Kidney epithelial cell (primary cell): ENCODE data around the gene ARCN1. TPM values are rescaled to one million over a fixed set of nuclear protein-coding genes. Genes with fewer than 3 reads are reported as not detected.

Experiments
- DNase-seq: peaks from one replicate; pipeline ENCODE4 v3.0.0-alpha.2; 2010; ENCODE audit warnings: low read depth
- H3K27me3 ChIP-seq: 2 replicates; pipeline ENCODE4 v1.6.0; 2011; ENCODE audit warnings: low read length; ENCODE audit not compliant: control insufficient read depth, insufficient read depth
- H3K36me3 ChIP-seq: 2 replicates; pipeline ENCODE4 v1.5.1; 2011; ENCODE audit warnings: low read length; ENCODE audit not compliant: control insufficient read depth, insufficient read depth
- H3K4me3 ChIP-seq: 2 replicates; pipeline ENCODE4 v1.5.1; 2011; ENCODE audit warnings: low read depth, mild to moderate bottlenecking, control low read depth, low read length
- total RNA-seq: library from RNA; depleted of rRNA; stranded (reverse); fragments of >200 nt; gene quantifications from 2 replicates; pipeline ENCODE4 v1.2.3, GENCODE V29; 2015
- TF ChIP-seq, protein P1 (sequence below): IDR thresholded peaks from 2 replicates; pipeline ENCODE4 v1.5.1; 2011; ENCODE audit warnings: mild to moderate bottlenecking, moderate library complexity, low read length, control low read depth, inconsistent platforms; ENCODE audit not compliant: insufficient read depth, poor library complexity, severe bottlenecking

Gene ARCN1
- total RNA-seq, 1 donor from 2014 or later = 122 TPM

DNA sequence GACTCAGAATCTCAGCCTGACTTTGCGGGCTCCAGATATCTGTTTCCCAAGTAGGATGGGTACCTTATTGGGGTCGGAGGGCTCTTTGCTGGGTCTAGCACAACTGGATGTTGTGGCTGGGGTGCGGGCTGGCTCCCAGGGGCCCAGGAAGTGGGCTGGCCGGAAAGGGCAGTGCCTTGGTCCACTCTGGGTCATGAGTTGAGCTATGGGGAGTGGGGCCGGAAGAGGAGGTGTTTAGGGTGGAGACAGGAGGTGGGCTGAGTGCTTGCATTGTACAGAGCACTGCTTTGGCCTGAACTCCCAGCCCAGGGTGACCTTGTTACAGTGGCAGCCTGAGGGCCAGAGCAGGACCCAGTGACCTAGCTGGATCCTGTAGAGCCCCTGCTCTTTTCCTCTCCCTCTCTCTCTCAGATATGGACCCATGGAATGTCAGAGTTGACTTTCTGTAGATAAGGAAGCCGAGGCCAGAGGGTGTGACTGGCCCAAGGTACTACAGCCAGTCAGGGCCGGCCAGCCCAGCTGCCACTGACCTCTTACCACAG lies 48.4 kb downstream of the ARCN1 start:
- H3K4me3 ChIP-seq = peak overlapping the region; percentile 54
- TF ChIP-seq, protein P1, sequence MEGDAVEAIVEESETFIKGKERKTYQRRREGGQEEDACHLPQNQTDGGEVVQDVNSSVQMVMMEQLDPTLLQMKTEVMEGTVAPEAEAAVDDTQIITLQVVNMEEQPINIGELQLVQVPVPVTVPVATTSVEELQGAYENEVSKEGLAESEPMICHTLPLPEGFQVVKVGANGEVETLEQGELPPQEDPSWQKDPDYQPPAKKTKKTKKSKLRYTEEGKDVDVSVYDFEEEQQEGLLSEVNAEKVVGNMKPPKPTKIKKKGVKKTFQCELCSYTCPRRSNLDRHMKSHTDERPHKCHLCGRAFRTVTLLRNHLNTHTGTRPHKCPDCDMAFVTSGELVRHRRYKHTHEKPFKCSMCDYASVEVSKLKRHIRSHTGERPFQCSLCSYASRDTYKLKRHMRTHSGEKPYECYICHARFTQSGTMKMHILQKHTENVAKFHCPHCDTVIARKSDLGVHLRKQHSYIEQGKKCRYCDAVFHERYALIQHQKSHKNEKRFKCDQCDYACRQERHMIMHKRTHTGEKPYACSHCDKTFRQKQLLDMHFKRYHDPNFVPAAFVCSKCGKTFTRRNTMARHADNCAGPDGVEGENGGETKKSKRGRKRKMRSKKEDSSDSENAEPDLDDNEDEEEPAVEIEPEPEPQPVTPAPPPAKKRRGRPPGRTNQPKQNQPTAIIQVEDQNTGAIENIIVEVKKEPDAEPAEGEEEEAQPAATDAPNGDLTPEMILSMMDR = no peak
- no peak for DNase-seq
- H3K36me3 ChIP-seq = peaks cover 6% of the 10 kb centered on the region
- no peaks in the 10 kb centered on the region for H3K27me3 ChIP-seq

DNA sequence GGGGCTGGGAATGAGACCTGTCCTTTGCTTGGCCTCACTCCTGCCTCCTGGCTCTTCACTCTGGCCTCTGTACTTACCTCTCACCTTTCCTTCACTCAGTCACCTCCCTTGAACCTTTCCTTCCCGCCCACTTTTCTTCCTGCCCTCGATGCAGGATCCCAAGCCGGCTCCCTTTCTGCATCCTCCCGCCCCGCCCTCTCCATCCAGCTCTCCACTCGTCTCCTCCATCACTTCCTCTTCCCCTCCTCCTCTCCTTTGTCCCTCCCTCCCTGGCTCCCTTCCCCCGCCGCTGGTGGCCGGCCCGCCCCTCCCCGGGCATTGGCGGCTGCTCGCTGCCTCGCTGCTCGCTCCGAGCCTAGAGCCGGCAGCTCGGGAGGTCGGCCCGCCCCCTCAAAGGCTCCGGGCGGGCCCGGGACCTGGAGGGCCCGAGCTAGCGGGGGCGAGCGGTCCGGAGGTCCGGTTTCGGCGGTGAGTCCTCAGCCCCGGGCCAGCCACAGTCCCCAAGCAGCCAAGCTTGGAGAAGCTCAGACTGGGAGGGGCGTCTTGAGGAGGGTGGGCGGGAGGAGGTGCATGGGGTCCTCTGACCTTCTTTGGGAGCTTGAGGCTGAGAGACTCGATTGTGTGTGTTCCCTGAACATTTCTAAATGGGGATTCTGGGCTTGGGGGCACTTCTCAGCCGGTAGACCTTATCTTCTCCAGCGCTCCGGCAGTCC lies 49.0 kb downstream of the ARCN1 start:
- Histone ChIP-seq H3K36me3 (peaks cover 7% of the 10 kb centered on the region), H3K4me3 (peak overlapping the region; percentile 54), H3K27me3 (no peaks in the 10 kb centered on the region)
- DNase-seq = no peak
- TF ChIP-seq, protein P1 = no peak

DNA sequence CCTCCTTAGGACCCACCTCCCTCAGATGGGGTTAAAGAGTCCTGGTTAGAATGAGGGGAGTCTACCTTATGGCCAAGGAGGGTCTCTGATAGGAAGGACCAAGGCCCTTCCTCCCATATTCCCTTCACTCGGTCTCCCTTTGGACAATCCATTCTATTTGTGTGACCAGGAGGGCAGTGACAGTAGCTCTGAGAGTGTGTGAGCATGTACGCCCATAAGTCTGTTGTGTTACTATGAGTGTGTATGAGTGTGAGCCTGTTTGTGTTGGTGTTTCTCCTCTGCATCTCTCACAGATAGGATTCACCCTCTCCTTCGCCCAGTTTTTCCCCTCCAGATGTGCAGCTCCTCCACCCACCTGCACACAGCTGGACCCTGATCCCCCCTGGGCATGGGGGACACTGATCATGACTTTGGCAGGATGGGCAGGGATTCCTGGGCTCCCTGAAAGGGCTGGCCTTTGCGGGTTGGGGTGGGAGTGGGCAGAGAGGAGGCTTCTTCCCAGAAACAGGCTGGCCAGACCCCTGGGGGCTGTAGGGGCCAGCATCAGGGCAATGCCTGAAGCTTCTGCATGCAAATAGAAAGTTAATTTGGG lies 49.7 kb downstream of the ARCN1 start:
- H3K36me3 ChIP-seq = peaks cover 4% of the 10 kb centered on the region
- no peaks in the 10 kb centered on the region for H3K27me3 ChIP-seq
- TF ChIP-seq, protein P1 = no peak

DNA sequence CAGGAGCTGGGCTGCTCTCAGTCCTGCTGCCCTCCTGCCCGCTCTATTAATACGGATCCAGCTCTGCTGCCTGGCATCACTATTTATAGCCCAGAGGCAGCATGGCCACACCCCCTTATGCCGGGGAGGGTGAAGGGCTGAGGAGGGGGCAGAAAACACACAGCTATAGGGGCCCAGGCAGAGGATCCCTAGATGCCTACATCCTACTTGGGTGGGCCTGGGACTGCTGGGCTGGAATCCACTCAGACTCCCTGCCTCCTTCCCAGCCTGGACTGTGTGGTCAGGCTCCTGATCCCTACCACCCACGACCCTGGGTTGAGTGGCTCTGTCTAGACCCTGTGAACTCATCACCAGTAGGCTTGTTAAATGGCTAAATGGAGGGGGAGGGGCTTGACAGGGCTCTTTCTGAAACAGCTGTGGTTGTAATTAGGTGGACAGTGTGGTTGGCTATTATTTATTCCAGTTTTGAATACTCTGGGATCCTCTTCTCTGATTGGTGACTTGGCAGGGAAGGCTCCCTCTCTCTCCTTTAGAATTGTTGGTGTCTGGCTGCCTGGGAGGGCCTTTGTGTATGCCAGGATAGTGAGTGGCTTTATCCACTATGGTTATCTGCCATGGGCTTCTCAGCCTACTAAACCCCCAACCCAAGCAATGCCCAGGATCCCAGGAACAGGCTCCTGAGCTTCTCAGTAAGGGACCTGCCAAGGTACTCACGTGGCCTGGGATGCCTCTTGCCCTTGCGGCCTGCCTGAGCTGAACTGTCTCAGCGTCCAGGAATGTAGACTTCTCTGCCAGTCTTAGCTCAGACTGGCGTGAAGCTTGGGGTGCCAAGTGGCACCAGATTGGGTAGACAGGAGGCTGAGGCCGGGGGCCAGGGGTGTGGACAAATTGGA lies 50.4 kb downstream of the ARCN1 start:
- TF ChIP-seq, protein P1 = no peak
- no peaks in the 10 kb centered on the region for H3K27me3 ChIP-seq
- peak overlapping the region; percentile 54 for H3K4me3 ChIP-seq
- H3K36me3 ChIP-seq = peaks cover 4% of the 10 kb centered on the region
- DNase-seq = no peak

More for the DNA sequence above, 49.7 kb downstream of the ARCN1 start:
- no peak for DNase-seq
- peak overlapping the region; percentile 54 for H3K4me3 ChIP-seq

DNA sequence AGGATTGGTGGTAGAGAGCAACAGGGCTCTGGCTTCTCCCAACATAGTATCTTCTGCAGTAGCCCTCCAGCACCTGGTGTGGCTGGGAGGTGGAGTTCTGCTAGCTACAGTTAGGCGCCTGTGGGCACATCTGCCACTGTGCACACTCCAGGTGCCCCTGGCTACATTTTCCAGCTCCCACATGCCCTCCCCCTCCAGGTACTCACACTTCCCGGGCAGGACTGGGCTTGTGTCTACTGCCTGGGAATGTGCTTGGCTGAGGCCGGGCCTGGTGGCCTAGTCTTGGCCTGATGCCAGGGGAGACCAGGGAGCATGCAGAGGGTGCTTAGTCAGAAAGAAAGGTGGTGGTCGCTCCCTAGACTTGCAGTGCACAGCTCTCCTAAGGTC lies 51.1 kb downstream of the ARCN1 start:
- Histone ChIP-seq H3K36me3 (peaks cover 4% of the 10 kb centered on the region), H3K4me3 (no peak overlapping the region), H3K27me3 (no peaks in the 10 kb centered on the region)
- no peak for DNase-seq
- TF ChIP-seq, protein P1 = no peak
